ENCODE results near the gene KRT9.
"Not testable (repeated sequence)": the region's sequence is repeated elsewhere in the genome, so short reads cannot be mapped to it uniquely, and the experiment has no call there.

GRCh38 chr17:41614767-41615166, 42.9 kb upstream of the KRT9 start:
- not testable (repeated sequence) for TF ChIP-seq CTCF, POLR2A (IDR thresholded peaks at IDR 0.05)

Measured in adrenal gland (tissue), 5 donors.